ENCODE results near the gene NUP62.
"Not testable (repeated sequence)": the region's sequence is repeated elsewhere in the genome, so short reads cannot be mapped to it uniquely, and the experiment has no call there.

The NUP62 gene

DNA sequence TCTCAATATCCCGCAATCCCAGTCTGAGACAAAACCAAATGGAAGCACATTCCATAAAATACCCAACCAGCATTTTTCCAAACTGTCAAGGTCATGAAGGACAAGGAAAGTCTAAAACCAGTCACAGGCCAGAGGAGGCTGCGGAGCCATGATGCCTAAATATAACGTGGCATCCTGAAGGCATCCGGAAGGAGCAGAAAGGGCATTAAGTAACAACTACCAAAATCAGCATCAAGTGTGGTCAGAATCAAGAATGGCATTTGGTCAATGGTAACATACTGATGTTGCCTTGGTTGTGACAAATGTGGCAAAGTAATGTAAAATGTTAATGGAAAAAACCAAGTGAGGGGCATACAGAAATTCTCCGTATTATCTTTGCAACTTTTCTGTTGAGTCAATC lies 3.8 kb downstream of the NUP62 start:
- DNase-seq (ENCODE audit: low spot score): no peak
- FAIRE-seq: no peak

DNA sequence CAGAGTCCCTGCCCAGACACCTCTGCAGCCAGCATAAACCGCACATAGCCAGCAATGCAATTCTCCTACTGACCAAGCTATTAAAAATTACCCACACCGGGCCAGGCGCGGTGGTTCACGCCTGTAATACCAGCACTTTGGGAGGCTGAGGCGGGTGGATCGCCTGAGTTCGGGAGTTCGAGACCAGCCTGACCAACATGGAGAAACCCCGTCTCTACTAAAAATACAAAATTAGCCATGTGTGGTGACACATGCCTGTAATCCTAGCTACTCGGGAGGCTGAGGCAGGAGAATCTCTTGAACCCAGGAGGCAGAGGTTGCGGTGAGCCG lies 4.5 kb downstream of the NUP62 start:
- not testable (repeated sequence) for DNase-seq (ENCODE audit: low spot score); FAIRE-seq

DNA sequence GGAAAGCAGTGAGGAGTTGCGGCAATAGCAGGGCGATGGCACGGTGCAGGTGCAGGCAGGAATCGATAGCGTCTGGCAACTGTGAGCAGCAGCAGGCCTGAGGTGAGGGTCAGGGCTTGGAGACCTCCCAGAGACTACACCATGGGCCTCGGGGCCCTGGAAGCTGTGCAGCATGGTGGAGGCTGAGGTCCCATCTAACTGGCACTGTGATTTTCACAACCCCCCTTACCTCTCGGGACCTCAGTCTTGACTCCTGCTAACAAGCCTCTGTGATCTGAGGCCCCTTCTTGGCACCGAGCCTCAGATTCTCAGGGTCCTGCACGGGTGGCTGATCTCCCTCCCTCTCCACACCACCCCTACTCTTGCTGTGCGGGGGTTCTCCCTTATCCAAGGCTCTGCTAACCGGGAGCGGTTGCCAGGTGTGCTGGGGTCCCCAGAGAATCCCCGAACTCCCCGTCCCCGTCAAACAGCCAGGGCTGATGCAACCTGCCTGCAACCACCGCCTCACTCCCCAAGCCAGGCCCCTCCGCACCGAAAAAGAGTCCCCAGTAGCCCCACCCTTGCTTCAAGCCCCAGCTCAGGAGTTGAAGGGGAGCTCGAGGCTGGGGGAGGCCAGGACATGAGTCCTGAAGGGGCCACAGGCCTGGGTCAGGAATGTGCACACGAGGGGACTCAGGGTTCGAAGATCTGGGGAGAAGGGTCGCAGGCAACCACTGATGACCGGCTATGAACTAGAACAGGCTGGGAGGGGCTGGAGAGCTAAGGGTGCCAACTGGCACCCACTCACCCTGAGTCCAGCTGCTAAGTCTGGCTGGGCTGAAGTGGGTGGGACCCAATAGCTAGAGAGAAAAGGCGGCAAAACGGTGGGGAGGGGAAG lies 5.1 kb downstream of the NUP62 start:
- FAIRE-seq (no peak), DNase-seq (ENCODE audit: low spot score) (no peak)

DNA sequence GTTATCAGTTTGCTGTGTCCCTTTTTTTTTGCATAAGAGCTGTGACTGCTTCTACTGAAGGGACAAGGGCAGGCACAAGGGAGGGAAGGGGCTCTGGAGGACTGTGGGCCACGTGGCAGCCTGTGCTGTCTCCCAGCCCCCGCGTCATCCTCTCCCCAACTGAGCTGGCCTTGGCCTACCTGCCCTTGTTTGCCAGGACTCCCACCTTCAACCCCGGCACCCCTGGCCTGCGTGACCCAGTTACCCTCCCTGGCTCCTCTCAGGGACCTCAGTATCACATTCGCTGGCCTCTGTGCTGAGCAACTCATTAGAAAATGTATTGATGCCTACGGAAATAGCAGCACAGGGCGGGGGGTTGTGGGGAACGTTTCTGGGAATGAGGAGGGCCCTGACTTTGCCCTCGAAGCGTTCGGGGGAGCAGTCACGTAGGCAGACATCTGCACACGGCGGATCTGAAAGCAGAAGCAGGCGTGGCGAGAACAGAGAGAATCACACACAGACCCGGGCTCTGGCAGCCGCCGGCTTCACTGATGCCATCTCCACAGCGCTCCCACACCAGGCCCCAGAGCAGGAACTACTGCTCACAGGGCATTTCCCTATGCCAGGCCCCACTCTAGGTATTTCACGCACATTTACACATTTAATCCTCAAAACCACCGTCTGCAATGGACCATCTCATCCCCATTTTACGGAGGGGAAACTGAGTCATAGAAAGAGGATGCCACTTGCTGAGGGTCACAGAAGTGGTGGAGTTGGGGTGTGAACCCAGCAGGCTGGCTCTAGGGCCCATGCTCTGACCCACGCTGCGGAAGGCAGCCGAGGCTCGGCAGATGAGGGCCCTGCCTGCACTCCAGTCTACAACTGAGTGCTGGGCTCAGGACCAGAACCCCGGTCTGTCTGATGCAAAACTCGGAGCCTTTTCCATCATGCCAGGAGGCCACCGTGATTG lies 6.0 kb downstream of the NUP62 start:
- FAIRE-seq (no peak), DNase-seq (ENCODE audit: low spot score) (no peak)

DNA sequence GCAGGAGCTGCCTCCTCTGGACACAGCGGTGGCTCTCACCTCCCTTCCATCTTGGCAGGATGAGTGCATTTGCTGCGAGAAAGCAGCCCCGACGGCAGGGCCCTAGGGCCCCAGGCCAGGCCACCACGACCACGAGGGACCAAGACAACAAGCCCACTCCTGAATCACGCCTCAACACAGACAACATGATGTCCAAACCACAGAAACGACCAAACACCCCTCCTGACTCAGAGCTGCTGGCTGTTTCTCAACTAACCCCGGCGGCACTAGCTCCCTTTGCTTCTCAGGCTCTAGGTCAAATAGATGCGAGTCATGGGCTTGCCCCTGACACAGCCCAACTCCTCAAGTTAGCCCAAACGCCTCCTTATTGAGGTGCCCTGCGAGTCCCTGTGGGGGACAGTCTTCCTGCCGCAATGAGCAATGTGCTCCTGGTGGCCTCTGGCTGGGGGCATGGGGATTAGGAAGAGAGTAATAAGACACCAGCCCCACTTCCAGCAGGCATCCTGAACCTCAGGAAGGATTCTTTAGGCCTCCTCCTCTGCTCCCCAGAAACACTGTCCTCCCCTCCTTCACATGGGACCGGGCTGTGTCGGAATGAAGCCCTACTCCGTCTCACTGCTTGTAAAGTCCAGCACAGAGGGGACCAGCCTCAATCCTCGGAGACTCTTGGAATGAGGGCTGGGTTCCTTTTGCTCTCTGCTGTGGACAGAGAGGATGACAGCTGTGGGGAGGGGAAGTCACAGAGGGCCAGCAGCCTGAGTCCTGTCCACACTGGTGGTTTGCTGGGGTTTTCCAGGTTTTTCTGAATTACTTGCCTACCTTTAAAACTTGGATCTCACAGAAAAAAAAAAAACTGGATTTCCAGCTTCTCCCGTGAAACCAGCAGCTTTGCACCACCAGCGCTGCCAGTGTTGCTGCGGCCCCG lies 7.2 kb downstream of the NUP62 start:
- no peak for FAIRE-seq
- DNase-seq (ENCODE audit: low spot score): peak; percentile 60

DNA sequence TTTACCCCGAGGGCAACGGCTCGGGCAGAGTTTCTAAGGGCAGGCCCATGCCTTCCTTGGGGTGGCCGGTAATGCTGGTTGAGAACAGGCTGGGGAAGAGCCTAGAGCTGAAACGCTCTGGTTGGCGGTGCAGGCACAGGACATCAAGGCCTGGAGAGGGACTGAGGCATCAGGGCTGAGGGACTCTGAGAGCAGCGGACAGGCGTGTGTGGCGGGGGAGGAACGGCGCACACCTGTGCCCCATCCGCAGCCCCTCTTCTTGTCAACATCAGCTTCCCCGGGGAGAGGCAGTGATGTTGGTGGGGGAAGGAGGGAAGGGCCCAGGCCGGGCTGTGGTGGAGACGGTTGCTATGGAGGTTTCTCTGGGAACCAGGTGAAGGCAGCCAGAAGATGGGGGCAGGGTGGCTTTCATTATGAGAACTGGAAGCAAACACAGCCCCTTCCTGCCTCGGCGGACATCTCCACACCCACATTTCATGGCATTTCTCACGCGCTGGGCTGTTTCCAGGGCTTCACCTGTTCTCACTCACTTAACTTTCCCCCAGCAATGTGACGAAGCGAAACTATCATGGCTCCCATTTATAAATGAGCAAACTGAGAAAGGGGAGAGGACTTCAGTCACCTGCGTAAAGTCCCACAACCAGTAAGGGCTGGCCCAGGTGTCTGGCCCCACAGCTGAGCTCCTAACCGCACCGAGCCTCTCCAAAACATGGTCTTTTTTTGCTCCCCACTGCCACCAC lies 8.5 kb downstream of the NUP62 start:
- FAIRE-seq: no peak
- DNase-seq (ENCODE audit: low spot score): no peak

DNA sequence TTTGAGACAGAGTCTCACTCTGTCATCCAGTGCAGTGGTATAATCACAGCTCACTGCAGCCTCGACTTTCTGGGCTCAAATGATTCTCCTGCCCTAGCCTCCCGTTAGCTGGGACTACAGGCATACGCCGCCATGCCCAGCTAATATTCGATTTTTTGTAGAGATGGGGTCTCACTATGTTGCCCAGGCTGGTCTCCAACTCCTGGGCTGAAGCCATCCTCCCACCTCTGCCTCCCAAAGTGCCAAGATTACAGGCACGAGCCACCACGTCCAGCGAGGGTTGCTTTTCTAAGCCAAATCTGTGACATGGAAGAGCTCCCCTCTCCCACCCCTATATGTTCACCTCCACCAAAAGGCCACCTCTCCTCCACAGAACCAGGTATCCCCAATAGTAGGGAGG lies 11.2 kb downstream of the NUP62 start:
- no peak for FAIRE-seq
- no peak for DNase-seq (ENCODE audit: low spot score)

DNA sequence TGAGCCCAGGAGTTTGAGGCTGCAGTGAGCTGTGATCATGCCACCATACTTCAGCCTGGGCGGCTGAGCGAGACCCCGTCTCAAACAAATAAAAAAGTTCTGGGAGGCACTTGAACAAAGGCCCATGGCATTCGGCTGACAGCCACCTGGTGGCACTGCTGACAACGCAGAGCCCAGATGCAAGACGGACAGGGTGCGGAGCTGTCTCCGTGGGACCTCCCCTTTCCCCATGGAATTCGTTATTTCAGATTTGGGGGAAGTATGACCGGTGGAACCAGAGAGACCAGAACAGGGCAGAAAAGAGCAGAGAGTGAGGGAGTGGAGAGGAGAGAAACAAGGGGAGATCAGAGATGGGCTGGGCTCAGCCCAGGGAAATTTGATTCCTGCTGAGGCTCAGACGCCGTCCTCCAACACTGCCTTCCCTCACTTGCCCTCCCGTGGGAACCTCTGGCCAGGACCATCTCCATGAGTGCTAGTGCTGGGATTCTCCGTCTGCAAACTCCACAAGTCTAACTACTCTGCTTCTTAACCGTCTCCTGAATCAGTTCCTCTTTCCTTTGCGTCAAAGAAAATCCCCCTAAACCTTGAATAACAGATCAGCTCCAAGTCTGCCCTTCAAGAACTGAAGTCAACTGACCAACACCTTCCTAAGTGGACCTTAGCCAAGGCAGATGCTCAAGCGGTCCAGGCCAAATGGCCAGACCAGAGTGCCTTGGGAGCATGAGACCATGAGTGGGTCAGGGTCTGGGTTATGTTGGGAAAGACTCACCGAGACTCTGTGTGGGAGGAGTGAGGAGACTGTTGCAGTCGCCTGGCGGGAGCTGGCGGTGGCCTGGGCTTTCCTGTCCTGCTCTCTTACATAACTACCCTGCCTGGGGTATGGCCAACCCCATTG lies 12.2 kb downstream of the NUP62 start:
- no peak for DNase-seq (ENCODE audit: low spot score)
- FAIRE-seq: no peak

DNA sequence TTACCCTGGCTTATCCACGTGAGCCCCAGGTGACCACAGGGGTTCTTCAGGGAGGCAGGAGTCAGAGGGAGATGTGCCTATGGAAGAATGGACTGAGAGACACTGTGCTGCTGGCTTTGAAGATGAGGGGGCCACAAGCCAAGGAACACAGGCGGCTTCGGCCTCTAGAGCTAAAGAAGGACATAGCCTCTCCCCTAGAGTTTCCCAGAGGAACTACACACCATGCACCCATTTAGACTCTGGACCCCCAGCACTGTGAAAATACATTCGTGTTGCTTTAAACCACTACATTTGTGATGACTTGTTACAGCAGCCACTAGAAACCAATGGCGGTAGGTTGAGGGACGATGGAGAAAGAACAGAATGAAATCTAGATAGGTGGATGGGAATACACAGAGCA lies 14.0 kb downstream of the NUP62 start:
- DNase-seq (ENCODE audit: low spot score): no peak
- FAIRE-seq: no peak

DNA sequence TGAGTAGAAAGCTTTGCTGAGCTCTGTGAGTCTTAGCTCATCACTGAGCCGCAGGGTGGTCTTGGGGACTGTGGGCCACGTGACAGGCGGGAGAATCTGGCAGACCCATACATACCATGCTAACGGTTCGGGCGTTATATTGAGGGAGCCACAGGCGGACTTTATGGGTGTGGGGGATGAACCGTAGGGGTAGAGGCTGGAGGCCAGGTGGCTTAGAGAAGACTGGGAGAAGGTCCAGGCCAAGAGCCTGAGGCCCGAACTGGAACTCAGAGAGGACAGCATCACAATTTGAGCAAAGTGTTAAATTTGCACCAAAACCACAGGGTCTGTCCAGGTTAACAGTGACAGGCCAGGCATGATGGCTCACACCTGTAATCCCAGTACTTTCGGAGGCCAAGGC lies 15.6 kb downstream of the NUP62 start:
- FAIRE-seq: no peak

DNA sequence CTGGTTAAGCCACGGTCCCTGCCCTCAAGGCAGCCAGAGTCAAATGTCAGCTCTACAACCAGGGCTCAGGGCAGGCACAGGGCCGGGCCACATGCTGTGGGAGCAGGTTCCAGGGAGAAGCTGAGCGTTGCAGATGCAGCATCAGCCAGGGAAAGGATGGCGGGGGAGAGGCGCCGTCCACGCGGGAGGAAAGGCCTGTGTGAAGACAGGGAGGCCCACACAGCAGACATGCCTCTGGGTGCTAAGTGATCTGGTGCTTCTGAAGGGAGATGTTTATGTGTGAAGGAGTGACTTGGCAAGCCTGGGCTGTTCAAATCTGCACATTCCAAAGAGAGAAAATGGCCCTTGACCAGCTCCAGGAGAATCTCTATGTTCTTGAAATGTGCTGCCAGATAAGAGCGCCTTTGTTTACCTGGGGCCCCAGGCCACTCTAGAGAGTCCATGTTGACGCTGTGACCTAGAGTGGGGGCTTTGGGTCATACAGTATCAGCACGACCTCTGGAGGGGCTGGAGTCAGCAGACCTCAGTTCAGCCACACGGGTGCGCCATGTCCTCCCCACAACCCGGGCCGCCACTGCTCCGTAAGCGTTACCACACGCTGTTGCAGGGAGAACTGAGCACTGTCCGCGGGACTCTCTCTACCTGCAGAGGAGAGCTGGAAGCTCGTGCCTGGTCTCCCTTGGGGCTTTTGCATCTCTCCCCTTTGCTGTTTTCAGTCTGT lies 16.2 kb downstream of the NUP62 start:
- FAIRE-seq: no peak
- no peak for DNase-seq (ENCODE audit: low spot score)

More for the DNA sequence above, 15.6 kb downstream of the NUP62 start:
- DNase-seq (ENCODE audit: low spot score): no peak

DNA sequence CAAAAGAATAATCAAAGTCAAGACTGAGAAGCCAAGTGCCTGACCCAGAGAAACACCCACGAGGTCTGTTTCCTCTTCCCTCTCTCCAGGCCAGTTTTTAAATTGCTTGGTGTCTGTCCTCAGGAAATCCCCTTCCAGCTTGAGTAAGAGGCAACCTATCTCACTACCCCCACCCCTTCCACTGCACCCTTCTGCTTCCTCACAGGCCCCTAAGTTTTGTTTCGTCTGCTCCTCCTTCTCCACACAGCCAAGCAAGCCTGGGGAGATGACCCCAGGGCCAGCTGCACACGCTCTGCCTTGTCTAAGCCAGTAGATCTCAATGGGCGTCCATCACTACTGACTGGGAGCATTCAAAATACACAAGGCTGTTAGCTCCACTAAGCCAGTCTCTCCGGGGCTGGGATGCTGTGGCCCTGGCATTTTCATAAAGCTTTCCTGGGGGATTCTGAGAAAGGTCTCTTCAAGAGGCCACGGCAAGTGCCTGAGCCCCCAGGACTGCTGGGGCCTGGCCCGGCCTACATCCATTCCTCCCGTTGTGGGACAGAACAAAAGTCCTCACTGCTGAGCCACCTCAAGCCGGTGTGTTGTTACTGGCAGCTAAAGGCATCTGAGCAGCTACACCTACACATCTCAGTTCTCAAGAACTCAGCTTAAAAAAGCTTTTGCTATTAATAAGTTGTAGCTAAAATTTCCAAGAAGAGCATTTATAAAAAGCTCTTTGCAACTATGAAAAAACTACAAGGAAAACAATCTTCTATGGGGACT lies 17.7 kb downstream of the NUP62 start:
- no peak for FAIRE-seq
- no peak for DNase-seq (ENCODE audit: low spot score)

DNA sequence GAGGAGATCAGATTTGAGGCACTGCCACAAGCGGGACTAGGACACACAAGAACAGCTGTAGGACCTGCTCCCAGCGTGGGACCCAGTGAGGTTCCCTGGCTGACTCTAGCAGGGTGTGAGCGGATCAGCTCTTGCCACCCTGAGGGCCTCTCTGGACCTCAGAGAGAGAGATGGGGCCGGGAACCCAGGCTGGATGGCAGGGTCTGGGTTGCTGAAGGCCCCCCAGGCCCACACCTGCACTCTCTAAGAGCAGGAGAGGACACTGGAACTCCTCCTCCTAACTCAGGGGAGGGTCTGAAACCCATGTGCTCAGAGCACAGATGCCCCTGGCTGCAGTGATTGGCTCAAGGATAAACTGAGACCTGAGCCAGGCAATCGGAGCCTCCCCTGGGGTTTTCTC lies 19.1 kb downstream of the NUP62 start:
- FAIRE-seq: no peak
- no peak for DNase-seq (ENCODE audit: low spot score)

DNA sequence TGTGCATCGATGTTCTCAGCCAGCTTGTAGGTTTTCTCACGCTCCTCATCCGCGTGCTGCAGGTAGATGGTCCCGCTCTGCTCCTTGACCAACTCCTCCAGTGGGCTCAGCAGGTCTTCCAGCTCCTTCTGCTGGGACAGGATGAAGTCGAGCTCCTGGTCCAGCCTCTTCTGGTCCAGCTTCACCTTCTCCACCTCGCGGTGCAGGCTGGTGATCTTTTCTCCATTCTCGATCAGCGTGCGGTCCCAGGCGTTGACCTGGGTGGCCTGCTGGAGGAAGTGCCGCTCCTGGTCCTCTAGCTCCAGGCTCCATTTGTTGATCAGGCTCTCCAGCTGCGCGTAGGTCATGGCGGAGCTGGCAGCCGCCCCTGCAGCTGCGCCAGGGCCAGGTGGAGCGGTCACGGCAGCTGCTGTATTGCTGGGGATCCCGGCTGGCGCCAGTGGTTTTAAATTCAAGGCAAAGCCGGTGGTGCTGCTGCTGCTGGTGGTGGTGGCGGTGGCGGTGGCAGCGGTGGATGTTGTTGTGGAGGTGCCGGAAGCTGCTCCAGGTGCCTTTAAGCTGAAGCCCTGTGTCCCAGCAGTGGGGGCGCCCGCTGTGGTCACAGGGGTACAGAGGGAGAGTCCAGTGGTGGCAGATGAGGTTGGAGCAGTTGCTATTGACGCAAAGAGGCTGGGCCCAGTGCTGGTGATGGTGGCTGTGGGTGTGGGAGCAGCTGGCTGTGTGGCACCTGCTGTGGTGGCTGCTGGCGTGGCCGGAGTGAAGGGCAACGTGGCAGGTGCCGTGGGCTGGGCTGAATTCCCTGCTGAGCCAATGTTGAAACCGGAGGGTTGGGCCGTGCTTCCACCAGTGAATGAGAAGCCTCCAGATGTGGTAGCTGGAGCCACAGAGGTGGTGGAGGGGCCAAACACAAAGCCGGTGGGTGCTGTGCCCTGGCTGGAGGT lies 20.6 kb downstream of the NUP62 start:
- DNase-seq (ENCODE audit: low spot score) (no peak), FAIRE-seq (no peak)

DNA sequence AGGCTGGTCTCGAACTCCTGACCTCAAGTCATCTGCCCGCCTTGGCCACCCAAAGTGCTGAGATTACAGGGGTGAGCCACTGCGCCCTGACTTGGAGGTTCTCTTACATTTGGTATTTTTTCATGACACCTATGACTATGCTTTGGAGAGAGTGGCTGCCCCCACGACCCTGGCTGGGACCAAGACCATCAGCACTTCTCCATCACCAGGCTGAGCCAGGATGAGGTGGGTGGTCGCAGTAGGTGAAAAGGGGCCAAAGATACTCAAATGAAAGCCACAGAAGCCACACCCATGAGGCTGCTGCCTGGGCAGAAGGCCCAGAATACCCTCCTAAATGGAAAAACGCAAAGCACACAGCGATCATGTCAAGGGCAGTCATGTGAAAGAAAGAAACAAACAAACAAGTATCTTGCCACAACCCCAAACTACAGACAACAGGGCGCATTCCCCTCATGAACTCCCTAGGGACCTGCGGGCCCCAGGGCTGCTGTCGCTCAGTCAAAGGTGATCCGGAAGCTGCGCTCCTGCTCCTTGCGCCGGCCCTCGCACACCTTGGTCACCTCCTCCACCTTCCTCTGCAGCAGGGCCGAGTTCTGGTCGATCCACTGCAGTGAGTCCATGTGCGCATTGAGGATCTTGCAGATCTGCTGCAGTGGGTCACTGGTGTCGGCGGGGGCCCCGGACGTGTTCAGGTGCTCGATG lies 21.4 kb downstream of the NUP62 start:
- no peak for FAIRE-seq
- no peak for DNase-seq (ENCODE audit: low spot score)

DNA sequence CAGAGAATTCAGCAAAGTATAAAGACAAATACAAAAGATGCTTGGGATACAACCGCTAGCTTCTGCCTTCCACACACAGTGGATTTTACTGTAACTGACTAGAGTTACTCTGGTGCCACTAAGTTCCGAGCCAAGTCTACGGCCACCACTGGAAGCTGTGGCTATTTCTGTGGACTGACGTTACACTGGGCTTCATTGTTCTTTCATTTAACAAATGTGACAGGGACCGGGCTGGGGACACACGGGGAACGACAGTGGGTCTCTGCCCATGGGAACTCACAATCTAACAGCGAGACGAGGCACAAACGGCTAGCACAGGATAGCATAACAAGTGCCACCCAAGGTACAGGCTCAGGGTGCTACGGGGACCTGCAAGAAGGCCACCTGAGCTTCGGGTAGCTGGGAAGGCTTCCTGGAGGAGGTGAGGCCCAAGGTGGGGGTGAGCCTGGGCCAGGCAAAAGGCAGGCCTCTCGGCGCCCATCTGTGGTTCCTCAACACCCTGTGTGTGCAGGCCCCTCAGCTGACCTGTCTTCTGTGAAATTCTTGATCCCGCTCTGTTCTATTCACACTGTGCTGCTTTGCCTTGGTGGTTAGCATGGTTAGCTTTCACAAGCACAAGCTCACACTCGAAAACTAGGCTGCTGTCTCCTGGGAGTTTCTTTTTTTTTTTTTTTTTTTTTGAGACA lies 22.3 kb downstream of the NUP62 start:
- FAIRE-seq (no peak), DNase-seq (ENCODE audit: low spot score) (no peak)

Measured in RCC 7860 (cell line).